Activated CD8-positive, alpha-beta memory T cell treated with anti-CD3 and anti-CD28 coated beads, Interleukin-2, amount 50 U/mL, for 48 hours (primary cell): ENCODE results near the gene ERGIC1.
"Not testable (repeated sequence)": the region's sequence is repeated elsewhere in the genome, so short reads cannot be mapped to it uniquely, and the experiment has no call there.

ENCODE experiments used
- DNase-seq: peaks from one replicate; pipeline ENCODE4 v3.0.0-alpha.2; 2020

ERGIC1 gene

DNA sequence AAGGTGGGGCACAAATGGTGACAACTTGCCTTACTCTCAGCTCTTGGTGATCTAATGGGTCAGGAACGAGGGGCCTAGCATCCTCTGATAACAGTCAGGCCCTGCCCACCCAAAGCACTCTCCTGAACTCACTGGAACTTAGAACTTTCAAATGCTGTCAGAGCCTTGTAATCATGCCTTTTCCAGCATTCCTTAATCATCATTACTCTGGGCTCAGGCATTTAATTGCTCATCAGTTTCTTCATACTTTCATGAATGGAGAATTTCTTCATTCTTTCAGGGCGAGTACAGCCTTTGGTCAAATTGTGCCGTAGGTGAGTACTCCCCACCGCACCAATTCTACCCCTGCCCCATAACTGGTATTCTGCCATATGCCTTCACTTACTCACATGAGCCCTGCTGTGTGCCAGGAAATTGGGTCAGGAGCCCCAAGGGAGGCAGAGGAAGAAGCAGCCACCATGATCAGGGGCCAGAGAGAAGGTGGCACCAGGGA lies 32.8 kb upstream of the ERGIC1 start:
- DNase-seq: no peak

DNA sequence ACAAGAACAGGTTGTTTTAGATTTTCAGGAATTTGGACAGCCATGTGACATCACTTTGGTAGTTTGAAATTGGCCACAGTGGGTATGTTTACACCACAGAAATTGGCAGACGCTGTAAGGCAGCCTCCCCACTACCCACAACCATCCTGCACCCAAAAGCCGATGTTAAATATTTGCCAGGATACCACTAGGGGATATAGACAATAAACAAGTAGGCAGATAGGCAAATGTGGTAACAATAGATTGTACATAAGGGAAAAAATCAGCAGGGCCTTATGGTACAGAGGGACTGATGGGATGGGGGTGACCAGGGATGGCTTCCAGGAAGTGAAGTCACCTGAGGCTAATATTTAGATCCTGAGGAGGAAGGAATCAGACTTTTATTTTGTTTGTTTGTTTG lies 31.9 kb upstream of the ERGIC1 start:
- no peak for DNase-seq

DNA sequence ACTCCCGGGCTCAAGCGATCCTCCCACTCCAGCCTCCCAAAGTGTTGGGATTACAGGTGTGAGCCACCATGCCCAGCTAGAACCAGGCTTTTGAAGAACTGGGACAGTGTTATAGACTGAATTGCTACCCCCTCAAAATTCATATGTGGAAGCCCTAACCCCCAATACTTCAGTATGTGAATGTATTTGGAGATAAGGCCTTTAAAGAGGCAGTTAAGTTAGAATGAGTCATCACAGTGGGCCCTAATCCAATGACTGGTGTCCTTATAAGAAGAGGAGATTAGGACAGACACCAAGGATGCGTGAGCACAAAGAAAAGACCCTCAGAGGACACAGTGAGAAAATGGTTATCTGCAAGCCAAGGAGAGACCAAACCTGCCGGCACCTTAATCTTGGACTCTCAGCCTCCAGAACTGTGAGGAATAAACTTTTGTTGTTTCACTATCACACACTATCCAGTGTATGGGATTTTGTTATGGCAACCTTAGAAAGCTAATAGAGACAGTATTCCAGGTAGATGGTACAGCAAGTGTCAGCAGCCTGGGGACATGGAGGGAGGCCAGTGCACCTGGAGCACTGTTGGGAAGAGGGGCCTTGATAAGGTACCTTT lies 31.4 kb upstream of the ERGIC1 start:
- DNase-seq: no peak

DNA sequence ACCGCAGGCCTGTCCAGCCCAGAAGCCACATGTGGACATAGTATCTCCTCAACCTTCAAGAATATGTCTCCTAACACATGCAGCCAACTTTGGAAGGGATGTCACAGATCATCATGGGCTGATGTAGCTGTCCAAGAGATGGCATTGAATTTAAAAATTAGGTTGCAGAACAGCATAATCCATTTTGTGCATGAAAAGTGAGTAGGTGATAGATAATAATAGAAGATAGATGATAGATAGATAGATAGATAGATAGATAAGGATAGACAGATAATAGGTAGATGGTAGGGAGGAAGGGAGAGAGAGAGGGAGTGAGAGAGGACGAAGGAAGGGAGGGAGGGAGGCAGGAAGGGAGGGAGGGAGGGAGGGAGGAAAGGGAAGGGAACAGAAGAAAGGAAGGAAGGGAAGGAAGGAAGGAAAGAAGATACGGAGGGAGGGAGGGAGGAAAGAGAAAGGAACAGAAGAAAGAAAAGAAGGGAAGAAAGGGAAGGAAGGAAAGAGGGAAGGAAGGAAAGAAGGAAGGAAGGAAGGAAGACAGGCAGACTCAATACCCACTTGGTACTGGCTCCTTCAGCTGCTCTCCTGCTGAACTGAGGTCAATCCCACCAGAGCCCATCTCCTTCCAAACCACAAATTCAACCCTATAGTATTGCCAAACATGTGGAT lies 28.9 kb upstream of the ERGIC1 start:
- DNase-seq: no peak

DNA sequence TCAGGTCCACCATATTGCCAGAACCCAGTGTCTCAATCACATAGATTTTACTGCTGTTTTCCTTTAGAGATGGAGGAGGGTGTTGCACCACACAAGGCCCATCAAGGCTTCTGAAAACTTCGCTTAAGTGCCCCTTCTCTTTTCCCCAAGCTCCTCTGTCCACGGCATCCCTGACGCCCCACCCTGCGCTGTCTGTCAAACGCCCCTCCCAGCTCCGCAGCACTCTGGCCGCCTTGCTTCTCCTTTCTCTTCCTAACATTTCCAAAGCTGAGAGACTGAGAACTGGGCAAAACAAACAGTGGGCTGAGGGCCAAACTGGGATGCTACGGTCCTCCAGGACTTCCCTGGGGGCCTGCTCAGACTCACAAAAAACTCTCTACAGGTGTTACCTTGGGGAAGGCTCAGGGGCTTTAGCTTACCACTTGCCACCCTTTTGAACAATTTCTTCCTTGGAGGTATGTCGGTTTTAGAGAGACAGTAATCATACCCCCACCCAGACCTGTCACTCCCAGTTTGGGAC lies 28.3 kb upstream of the ERGIC1 start:
- DNase-seq: no peak

DNA sequence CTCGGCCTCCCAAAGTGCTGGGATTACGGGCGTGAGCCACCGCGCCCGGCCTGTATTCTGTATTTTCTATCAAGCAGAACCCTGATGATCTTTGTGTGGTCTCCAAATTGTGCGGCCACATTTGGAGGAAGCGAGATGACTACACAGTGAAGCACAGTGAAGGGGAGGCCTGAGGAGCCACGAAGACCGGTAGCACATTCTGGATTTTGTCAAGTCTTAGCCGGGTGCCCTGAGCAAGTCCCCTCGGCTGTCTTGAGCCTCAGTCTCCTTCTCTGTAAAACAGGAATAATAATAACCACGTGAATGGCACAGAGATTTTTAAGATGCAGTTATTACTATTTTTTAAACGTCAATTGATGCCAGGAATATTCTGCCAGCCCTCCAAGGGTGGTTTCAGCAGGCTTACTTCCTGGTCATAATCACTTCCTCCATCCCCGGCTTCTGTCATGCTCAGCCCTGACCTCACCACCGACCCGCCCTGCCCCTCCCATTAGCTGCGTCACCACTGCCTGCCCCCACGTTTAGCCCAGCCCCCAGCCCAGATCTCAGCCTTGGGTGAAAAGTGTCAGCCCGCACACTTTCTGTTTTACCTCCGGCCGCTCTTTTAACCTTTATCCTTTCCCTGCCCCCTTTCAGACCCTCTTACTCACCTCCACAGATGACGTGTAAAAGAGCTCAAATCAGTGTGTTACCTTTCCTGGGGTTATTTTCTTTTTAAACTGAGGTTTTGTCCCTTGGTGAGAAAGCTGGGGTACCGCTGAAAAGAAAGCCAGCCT lies 27.0 kb upstream of the ERGIC1 start:
- DNase-seq: peak; percentile 92

DNA sequence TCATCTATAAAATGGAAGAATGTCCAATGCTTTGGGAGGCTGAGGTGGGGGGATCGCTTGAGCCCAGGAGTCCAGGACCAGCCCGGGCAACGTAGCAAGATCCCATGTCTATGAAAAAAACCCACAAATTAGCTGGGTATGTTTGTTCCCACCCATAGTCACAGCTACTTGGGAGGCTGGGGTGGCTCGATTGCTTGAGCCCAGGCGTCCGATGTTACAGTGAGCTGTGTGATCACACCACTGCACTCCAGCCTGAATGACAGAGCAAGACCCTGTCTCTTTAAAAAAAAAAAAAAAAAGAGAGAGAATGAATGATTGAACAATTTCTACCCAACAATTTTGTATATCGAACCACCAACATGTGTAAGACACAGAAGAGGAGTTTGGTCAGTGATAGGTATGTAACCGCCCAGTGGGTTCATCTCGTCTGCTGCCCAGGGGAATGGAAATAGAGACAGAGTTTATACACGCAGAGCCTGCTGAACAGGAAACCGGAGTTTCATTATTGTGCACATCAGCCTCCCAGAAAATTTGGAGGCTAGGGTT lies 26.2 kb upstream of the ERGIC1 start:
- DNase-seq: no peak

DNA sequence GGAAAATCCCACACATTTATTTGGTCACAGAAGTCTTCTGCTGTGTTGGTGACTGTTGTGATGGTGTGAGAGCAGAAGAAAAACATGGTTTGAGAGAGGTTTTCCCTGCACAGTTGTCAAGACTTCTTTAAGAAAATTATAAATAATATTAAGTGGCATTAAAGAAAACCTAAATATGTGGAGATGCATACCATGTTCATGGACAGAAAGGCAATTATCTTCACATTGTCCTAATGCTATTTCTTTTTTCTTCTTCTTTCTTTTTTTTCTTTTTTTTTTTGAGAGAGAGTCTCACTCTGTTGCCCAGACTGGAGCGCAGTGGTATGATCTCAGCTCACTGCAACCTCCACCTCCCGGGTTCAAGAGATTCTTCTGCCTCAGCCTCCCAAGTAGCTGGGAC lies 24.3 kb upstream of the ERGIC1 start:
- no peak for DNase-seq

DNA sequence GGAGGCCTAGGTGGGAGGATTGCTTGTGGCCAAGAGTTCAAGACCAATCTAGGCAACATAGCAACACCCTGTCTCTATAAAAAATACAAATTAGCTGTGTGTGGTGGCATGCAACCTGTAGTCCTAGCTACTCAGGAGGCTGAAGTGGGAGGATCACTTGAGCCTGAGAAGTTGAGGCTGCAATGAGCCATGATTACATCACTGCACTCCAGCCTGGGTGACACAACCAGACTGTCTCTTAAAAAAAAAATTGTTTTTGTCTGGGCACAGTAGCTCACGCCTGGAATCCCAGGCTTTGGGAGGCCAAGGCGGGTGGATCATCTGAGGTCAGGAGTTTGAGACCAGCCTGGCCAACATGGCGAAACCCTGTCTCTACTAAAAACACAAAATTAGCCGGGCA lies 23.1 kb upstream of the ERGIC1 start:
- DNase-seq: not testable (repeated sequence)

DNA sequence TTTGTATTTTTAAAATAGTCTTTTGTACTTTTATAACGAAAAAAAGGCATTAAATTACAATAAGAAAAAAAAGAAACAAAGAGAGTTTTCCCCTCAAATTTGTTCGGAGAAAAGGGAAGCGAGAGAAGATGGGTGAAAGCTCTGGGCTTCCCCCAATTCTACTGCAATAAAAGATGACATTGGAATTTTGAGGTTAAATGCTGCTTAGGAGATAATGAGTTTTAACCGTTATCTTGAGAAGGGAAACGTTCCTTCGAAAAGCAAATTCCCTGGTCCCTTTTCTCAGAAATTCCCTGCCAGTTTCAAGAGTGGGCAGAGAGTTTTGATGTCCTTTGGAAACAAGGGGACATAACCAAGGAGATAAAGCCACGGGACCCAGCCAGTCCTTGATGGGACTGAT lies 18.4 kb upstream of the ERGIC1 start:
- DNase-seq: no peak

DNA sequence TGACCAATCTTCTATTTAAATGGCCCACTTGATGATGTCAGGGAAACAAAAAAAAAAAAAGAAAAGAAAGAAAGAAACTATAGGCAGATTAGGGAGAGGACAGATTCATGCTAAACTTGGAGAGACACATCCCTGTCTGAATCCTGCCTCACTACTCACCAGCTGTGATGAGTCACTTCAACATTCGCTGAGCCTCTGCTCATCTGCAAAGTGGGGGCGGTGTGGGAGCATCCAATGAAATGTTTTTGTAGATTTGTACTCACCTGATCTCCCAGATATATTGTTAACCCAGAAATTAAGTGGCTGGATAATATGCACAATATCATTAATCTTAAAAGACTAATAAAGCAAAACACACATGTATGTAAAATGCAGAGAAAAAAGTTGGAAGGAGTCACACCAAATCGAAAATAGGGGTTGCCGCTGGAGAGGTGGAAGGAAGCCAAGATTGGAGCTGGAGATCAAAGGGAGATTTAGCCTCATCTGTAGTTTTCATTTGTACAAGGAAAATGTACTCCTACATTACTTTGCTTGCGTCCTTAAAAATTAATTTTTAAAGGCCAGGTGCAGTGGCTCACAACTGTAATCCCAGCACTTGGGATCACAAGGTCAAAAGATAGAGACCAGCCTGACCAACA lies 17.0 kb upstream of the ERGIC1 start:
- DNase-seq: no peak

DNA sequence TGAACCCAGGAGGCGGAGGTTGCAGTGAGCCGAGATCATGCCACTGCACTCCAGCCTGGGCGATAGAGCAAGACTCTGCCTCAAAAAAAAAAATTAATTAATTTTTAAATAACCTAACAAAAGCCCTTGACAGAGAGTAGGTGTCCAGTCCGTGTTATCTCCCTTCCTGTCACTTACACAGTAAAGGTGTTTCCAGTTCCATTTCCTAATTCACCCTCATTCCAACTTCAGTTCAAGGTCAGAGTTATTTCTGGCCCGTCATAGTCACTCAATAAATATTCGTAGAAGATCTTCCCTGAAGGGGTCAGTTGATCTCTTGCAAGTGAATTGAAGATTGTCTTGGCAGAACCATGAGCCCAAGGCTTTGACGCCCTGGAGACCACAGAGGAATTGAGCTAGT lies 16.4 kb upstream of the ERGIC1 start:
- no peak for DNase-seq

DNA sequence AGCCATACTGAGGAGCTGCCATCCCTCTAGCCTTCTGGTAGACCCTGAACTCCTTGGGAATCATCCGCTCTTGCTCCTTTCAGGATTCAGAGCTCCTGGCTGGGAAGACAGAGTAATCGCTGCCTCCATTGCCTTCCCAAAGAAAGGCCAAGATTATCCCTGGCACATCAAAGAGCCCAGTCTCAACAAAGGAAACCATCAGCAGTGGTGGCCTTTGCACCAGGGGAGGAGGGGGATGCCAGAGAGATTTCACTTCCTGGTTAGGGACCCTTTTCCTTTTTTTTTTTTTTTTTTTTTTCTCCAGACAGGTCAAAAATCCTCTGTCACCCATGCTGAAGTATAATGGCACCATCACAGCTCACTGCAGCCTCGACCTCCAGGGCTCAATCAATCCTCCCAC lies 16.0 kb upstream of the ERGIC1 start:
- DNase-seq: no peak

DNA sequence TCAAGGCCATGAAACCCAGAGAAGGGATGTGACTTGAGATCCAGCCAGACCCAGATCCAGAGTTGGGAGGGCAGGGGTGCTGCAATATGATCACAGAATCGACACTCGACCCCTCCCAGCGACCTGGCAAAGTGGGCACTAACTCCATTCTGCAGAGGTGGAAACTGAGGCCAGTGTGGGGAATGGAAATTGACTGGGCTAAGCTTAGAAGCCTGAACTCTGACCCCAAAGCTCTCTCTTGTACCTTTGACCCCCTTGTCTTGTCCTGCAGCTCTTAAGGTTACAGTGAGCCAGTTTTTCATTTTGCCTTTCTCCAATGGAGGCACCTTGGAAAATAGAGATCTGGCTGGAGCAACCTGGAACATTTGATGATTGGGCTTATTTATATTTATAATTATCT lies 14.5 kb upstream of the ERGIC1 start:
- no peak for DNase-seq

DNA sequence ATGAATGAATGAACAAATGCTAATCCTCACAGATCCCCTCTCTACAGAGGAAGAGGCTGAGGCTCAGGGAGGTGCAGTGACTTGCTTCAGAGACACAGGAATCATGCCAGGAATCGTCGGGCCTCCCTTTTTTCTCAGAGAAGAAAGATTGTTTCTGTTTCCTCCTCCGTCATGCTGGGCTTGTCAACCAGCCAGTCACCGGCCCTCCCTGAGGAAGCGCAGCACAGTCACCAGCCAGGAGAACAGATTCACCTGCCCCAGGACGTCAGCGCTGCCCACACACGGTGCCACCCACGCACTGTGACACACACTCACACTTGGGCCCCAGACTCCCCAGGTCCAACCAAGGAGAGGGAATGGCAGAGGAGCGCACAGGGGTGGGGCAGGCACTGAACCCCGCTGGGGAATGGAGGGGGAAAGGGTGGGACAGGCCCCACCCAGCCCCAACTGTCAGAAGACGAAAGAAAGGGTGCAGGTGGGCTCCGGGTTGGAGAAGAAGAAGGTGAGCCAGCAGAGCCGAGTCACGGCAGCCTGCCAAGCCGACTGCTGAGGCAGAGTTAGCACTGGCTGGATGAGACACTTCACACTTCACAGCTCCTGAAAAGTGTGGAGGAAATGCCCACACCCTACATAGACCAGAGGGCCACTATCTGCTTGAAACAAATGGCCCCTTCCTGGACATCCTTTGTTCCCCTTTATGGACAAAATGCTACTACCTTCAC lies 13.8 kb upstream of the ERGIC1 start:
- DNase-seq: peak; percentile 63

DNA sequence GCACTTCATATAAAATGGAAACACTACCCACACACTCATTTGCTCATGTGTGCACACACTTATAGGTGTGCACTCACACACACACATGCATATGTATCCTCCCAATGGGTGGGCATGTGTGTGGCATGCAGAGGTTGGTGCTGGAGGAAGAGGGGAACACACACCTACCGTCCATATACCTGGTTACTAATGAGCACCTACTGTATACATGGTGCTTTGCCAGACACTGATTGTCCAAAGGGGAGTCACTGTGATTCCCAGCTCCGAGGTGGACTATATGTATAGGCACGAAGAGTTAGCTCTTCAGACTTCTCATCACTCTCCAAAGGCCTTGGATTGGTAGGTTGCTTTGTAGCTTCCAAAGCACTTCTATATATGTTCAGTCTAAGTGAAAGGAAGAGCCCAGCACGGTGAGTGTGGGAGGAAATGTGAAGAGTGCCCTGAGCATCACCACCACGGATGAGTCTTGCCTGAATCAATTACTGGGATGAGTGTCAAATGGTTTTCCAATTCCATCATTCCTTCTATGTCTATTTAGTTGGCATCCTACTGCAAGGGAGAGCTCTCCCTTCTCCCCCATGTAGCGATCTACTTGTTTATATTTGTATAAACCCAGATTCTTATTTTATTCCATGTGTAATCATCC lies 12.6 kb upstream of the ERGIC1 start:
- DNase-seq: no peak

DNA sequence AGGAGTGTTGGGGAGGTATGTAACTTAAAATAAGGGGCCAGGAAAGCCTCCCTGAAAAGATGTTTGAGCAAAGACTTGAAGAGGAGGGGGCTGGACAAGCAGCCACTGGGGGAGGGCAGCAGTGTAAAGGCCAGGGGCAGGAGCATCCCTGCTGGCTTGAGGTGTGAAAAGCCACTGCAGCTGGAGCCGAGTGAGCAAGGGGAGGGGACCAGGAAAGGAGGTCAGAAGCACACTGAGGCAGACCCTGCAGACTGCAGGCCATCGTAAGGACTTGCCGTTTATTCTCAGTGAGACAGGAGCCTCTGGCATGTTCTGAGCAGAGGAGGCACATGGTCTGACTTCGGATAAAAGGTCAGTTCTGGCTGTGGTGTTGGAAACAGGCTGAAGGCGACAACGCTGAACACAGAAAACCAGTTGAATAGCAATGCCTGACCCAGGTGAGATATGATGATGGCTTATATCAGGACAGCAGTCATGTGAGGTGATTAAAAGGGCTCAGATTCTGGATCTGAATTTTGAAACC lies 10.2 kb upstream of the ERGIC1 start:
- no peak for DNase-seq

DNA sequence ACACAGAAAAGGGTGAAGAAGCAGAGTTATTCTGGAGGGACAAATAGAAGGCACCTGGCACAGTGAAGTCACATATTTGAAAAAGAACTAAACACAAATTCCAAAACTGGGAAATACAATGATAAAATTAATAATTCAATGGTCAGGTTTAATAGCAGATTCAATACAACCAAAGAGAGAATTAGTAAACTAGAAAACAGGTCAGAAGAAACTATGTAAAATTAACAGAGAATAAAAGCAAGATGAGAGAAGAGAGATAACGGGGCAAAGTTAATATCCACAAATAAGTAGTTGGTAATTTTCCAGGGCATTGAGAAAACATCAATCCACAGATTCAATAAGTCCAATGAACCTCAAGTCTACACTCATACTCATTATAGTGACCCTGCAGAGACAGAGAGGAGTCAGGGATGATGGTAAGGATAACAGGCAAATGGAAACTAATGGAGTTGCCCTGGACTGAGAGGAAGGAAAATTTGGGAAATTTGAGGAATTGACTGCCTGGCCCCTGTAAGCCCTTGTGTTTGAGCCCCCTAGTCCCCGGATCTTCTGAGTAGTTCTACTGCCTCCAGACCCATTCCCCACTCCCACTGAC lies 8.3 kb upstream of the ERGIC1 start:
- DNase-seq: no peak

DNA sequence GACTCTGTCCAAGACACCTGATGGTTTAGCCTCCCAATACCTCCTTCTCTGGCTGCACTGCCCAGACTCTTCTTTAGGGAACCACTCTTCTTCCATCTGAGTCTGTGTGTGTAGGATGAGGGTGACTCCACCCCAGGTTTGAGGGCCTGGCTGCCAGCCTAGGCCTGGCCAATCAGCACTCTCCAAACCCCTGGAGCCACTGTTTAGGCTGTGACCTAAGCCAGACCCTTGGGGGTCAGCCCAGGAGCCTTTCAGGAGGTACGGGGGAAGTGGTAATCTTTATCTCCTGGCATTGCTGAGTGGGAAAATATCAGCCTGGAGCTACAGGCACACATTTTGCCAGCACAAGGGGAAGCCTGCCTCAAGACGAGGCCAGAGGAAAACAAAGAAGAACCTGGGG lies 6.2 kb upstream of the ERGIC1 start:
- no peak for DNase-seq

DNA sequence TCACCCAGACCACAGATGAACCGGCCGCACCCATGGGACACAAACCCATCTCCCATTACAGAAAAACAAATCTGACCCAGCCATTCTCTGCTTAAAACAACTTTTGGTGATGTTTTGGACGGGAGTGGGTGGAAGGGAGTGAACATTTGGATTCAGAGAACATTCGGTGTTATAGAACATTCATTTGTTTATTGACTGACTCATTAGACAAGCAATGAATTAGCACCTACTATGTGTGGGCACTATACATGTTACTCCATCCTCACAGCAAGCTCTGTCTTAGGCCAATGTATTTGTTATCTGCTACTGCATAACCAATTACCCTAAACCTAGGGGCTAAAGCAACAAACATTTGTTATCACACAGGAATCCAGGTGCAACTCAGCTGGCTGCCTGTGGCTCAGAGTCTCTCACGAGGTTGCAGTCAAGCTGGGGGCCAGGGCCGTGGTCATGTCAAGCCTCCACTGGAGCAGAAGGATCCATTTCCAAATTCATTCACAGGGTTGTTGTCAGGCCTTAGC lies 5.1 kb upstream of the ERGIC1 start:
- no peak for DNase-seq

DNA sequence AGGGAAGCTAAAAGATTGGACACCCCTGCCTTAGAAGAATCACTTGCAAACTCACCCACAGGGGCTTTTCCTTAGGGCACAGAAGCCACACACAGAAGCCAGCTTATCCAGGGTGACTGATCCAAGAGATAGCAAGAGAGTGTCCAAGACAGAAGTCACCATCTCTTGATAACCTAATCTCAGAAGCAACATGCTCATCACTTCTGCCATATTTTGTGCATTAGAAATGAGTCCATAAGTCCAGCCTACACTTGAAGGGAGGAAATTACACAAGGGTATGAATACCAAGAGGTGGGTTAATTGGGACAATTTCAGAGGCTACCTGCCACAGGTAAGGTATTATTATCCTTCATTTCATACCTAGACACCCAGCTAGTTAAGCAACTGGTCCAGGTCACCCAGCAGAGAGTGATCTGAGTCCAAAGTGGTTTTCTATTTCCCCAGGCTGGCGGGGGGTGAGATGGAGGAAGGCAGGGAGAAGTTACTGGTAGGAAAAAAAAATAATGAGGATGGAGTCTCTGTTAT lies 3.7 kb upstream of the ERGIC1 start:
- DNase-seq: no peak
